Activated T-cell treated with anti-CD3 and anti-CD28 coated beads for 1 hour (primary cell): ENCODE measurements around the gene ADAMTS8.

Experiments used
- DNase-seq: peaks from one replicate; pipeline ENCODE4 v3.0.0-alpha.2; 2020; ENCODE audit warnings: low read depth

Gene ADAMTS8, protein sequence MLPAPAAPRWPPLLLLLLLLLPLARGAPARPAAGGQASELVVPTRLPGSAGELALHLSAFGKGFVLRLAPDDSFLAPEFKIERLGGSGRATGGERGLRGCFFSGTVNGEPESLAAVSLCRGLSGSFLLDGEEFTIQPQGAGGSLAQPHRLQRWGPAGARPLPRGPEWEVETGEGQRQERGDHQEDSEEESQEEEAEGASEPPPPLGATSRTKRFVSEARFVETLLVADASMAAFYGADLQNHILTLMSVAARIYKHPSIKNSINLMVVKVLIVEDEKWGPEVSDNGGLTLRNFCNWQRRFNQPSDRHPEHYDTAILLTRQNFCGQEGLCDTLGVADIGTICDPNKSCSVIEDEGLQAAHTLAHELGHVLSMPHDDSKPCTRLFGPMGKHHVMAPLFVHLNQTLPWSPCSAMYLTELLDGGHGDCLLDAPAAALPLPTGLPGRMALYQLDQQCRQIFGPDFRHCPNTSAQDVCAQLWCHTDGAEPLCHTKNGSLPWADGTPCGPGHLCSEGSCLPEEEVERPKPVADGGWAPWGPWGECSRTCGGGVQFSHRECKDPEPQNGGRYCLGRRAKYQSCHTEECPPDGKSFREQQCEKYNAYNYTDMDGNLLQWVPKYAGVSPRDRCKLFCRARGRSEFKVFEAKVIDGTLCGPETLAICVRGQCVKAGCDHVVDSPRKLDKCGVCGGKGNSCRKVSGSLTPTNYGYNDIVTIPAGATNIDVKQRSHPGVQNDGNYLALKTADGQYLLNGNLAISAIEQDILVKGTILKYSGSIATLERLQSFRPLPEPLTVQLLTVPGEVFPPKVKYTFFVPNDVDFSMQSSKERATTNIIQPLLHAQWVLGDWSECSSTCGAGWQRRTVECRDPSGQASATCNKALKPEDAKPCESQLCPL

GRCh38 chr11:130428316-130429119 lies at the start of gene ADAMTS8:
ADAMTS8 (minus strand) TSS chr11:130428609; CDS start chr11:130428286, 323 bp downstream.
- no peak for DNase-seq

DNA sequence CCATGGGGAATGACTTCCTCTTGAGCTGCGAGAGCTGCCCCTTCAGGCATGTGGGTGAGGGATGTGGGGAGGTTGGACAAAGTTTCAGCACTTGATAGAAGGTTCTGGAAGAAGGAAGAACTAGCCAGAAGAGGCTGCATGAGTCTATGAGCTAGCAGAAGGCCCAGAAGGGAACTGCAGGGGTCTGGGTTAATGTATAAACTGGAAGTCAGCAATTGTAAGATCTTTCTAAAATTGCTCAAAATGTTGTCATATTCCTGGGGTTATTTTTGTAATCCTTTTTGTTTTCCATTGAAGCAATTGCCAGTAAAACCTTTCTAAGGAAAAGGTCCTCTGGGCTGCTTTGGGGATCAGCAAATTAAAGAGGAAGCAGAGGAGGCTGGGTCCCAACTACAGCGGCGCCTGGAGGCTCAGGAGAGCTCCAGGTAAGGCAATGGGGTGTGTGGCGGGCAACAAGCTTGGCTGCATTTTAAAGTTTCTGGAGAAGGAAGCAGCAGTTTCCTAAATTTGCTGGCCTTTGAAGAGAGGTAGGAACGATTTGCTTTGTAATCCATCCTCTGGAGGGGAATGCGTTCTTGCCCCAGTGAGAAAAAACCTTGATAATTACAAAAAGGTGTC lies 49.3 kb upstream of the ADAMTS8 start:
- DNase-seq = no peak

- no peak for DNase-seq
Measured at GRCh38 chr11:130476922-130477491, 48.6 kb upstream of the ADAMTS8 start.

GRCh38 chr11:130476200-130476921 lies 48.0 kb upstream of the ADAMTS8 start:
- no peak for DNase-seq

- no peak for DNase-seq
Measured at GRCh38 chr11:130475426-130476053, 47.1 kb upstream of the ADAMTS8 start.

GRCh38 chr11:130474637-130475400 lies 46.4 kb upstream of the ADAMTS8 start:
- DNase-seq = no peak

- no peak for DNase-seq
Measured at GRCh38 chr11:130473795-130474377, 45.5 kb upstream of the ADAMTS8 start.

- DNase-seq = no peak
Measured at GRCh38 chr11:130473056-130473794, 44.8 kb upstream of the ADAMTS8 start.

- DNase-seq = no peak
Measured at GRCh38 chr11:130472434-130472961, 44.1 kb upstream of the ADAMTS8 start.

- no peak for DNase-seq
Measured at GRCh38 chr11:130471731-130472433, 43.5 kb upstream of the ADAMTS8 start.

DNA sequence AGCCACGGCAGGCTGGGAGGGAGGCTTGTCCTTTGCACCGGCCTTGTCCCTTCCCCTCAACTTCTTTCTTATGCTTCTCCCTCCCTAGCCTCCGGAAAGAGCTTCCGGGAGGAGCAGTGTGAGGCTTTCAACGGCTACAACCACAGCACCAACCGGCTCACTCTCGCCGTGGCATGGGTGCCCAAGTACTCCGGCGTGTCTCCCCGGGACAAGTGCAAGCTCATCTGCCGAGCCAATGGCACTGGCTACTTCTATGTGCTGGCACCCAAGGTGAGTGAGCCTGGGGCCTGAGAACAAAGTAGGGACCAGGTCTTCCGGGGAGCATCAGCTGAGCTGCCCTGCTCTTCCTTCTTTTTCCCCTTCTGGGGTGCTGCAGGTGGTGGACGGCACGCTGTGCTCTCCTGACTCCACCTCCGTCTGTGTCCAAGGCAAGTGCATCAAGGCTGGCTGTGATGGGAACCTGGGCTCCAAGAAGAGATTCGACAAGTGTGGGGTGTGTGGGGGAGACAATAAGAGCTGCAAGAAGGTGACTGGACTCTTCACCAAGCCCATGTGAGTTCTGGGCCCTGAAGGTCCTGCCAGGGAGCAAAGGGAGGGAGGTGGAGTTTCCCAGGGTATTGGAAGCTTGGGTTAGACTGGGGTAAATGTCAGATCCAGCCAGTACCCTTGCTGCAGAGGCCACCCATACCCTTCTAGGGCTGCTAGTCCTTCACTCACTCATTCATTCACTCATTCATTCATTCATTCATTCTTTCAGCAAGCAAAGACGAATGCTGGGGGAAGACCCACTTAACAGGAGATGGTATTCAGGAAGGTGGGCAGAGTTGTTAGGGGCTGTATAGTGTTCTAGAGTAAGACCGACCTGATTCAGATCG lies 42.7 kb upstream of the ADAMTS8 start:
- no peak for DNase-seq

- DNase-seq = no peak
Measured at GRCh38 chr11:130469181-130469580, 40.8 kb upstream of the ADAMTS8 start.

DNA sequence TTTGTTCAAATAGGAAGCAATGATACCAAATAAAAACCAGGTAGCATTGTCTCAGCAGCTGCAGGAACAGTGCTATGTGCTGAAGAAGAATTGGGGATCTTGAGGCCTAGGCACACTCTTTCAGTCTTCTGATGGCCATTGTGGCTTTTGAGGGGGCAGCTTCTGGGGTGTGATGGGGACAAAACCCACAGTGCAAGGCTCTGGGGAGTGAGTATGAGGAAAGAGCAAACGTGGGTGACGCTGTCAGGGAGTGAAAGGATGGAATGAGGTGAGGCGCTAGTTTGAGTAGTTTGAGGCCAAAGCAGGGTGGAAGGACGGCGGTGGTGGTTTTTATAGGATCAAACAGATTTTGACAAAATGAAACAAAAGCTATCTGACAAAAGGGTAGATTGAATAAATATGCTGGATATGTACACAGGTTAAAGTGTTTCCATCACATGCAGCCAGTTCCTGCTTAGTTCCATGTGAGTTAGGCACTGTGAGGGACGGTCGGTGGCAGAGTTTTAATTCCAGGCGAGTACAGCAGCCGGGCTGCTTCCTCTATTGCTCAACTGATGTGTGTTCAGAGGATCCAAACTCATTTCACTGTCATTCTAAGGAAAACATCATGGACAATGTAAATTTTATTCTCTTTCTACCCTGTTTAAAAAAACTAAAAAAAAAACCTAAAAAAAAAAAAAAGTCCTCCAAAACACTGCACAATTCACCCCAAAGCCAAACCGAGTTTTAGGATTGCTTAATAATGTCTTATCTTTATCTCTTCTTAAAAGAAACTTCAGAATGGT lies 38.9 kb upstream of the ADAMTS8 start:
- no peak for DNase-seq

DNA sequence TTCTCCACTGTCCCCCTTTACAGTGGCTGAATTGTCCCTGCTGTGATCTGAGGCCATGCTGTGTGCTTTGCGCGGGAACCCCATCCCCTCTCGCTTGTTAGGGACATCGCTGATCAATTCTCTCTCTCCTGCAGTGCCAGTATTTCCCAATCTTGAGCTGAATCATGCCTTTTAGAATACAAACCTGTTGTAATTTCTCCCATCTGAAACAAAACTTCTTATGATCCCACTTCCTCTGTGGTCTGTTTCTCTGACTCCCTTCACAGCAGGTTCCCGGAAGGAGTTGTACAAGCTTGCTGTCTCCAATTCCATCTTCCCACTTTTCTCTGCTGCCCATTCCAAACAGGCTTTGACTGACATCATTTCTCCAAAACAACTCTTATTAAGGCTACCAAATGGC lies 36.9 kb upstream of the ADAMTS8 start:
- no peak for DNase-seq

DNA sequence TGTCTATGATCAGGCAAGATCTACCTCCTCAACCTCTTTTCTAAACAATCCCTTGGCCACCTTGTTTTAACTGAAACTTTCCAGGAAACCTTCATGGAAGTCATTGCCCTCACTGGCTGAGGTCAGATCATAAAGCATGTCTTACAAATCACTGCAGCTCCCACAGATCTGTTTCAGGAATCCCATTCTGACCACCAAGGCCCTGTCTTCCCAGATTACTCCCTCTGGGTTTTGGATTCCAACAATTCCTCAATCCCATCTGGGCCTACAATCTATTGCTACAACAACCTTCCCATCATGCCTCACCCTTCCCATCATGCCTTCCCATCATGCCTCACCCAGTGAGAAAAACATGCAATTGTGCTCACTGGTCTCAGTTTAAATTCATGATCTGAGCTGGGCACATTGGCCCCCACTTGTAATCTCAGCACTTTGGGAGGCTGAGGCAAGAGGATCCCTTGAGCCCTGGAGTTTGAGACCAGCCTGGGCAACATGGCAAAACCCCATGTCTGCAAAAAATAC lies 35.9 kb upstream of the ADAMTS8 start:
- DNase-seq = no peak
